SIG-M5 (cell line): ENCODE results near the gene LCE2A.

Experiments used
- DNase-seq: peaks from one replicate; lab custom pipeline; 2025; lab: John Stamatoyannopoulos, UW

The LCE2A gene

GRCh38 chr1:152743371-152744145 is 45.4 kb downstream of the LCE2A start:
- DNase-seq = no peak

DNA sequence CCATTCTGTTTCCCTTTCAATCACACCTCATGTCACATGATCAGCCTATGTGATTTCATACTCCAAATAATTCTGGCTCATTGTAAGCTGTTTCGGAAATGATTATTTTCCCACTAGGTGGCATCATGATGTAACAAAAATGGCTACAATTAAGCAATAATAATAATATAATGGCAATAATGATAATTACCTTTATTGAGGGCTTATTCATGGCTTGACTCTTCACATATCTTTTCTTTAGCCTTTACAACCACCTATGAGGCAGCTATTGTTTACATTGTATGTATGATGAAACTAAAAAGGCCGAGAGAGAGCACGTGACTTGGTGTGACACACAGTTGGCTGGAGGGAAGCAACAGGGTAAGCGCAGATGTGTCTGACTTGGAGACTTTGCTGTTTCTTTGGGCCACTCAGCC is 47.2 kb downstream of the LCE2A start:
- no peak for DNase-seq

GRCh38 chr1:152745765-152746444 is 47.8 kb downstream of the LCE2A start:
- DNase-seq = no peak

DNA sequence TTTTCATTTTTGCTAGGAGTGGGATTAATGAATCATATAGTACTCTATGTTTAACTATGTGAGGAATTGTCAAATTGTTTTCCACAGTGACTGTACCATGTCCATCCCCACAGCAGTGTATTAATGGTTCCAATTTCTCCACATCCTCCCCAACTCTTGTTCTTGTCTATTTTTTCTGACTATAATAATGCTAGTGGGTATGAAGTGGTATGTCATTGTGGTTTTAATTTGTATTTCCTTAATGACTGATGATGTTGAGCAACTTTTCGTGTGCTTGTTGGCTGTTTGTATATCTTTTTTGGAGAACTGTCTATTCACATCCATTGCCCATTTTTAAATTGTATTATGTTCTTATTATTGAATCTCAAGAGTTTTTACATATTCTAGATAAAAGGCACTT is 49.7 kb downstream of the LCE2A start:
- no peak for DNase-seq
